ENCODE results near the gene HSPD1.
A peak's percentile ranks its signal among the peaks of the same experiment; 100 is the strongest.

HSPD1 gene

GRCh38 chr2:197504000-197504399 lies 4.4 kb upstream of the HSPD1 start:
- no peak overlapping the region for H3K4me3 ChIP-seq (ENCODE audit: low read depth, low read length)
- no peak for TF ChIP-seq CTCF (IDR thresholded peaks at IDR 0.05; ENCODE audit: low read depth, low read length)

- TF ChIP-seq CTCF (IDR thresholded peaks at IDR 0.05; ENCODE audit: low read depth, low read length): no peak
- no peak overlapping the region for H3K4me3 ChIP-seq (ENCODE audit: low read depth, low read length)
These were observed 3.0 kb upstream of the HSPD1 start for GRCh38 chr2:197502685-197503084.

DNA sequence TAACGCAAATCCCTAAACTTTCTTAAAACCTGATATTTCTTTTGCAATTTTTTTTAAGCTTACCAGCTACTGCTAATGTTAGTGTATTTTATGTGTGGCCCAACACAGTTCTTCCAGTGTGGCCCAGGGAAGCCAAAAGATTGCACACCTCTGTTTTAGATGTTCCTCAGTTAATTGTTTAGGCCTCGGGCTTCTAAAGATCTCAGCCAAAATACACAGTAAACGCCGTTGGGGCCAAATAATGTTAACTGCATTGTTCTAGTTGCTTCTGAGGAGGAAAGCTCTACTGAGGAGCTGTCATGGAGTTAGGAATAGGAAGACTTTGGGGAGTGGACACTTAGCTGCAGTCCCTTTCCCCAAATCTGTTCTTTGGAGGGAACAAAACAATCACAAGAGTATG lies 2.6 kb upstream of the HSPD1 start:
- no peak overlapping the region for H3K4me3 ChIP-seq (ENCODE audit: low read depth, low read length)
- TF ChIP-seq CTCF (IDR thresholded peaks at IDR 0.05; ENCODE audit: low read depth, low read length): no peak

- H3K4me3 ChIP-seq (ENCODE audit: low read depth, low read length): peak overlapping the region; percentile 92
- TF ChIP-seq CTCF (IDR thresholded peaks at IDR 0.05; ENCODE audit: low read depth, low read length): no peak
These were observed 977 bp upstream of the HSPD1 start for GRCh38 chr2:197500503-197501131.

GRCh38 chr2:197498937-197499593 lies 575 bp downstream of the HSPD1 start:
- peak overlapping the region; percentile 92 for H3K4me3 ChIP-seq (ENCODE audit: low read depth, low read length)
- TF ChIP-seq CTCF (IDR thresholded peaks at IDR 0.05; ENCODE audit: low read depth, low read length): no peak

GRCh38 chr2:197498235-197498936 lies 1.3 kb downstream of the HSPD1 start:
- TF ChIP-seq CTCF (IDR thresholded peaks at IDR 0.05; ENCODE audit: low read depth, low read length): no peak
- H3K4me3 ChIP-seq (ENCODE audit: low read depth, low read length): peak overlapping the region; percentile 92

- no peak overlapping the region; the same call in 1 of the 2 replicates for H3K4me3 ChIP-seq (ENCODE audit: low read depth, low read length)
- no peak for TF ChIP-seq CTCF (IDR thresholded peaks at IDR 0.05; ENCODE audit: low read depth, low read length)
These were observed 2.3 kb downstream of the HSPD1 start for GRCh38 chr2:197497326-197497725.
